ENCODE data around the gene ZNF497. TPM values are rescaled to one million over a fixed set of nuclear protein-coding genes. Genes with fewer than 3 reads are reported as not detected.

ZNF497 gene
- total and polyA plus RNA-seq, 9 of the 15 experiments (the other 6 are each of a cell fraction or from before 2014, with no cell fraction given), result 0.06 to 0.98 (median 0.44) TPM; not detected in 1

- TF ChIP-seq MYNN (IDR thresholded peaks at IDR 0.05), result no peak
- TF ChIP-seq MYNN (CRISPR knock-in tag; IDR thresholded peaks at IDR 0.05), result no peak
- peak; percentile 52 for TF ChIP-seq GATA2 (CRISPR knock-in tag; IDR thresholded peaks at IDR 0.05)
Measured at GRCh38 chr19:58385891-58386575, 23.5 kb upstream of the ZNF497 start (continued).

DNA sequence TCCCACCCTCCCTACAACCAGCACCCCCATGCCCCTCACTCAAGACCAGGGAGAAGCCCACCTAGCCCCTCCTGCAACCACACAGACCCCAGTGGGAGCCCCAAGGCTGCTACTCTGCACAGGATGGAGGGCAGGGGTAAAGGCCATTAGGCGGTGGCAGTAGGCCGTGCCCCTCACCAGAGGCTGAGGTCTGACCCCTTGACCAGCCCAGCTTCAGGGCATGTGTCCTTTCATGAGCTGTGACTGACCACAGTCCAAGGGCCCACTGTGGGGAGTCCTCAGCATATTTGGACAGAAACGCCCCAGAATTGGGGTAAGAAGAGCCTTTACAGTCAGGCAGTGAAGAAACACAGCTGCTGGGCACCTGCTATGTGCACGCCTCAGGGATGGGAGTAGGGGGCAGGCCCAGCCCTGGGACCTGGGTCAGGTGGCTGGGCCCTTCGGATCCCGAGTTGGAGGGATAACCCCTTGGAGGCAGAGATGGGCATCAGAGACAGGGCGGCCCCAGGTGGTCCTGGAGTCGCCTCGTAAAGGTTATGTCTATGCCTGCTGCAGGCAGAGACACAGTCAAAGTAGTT, 22.9 kb upstream of the ZNF497 start:
- Histone ChIP-seq H3K9me1 (ENCODE audit: control insufficient read depth, insufficient read depth, low read length) (no peaks in the 10 kb centered on the region), H3K79me2 (ENCODE audit: control insufficient read depth, insufficient read depth, low read length) (peaks cover 61% of the 10 kb centered on the region), H3K4me2 (ENCODE audit: insufficient read depth, low read length) (peak overlapping the region; percentile 100), H3K4me1 (replicated peaks in 1 of 2; ENCODE audit: control insufficient read depth in 2 of 2, insufficient read depth in 2 of 2, low read length in 2 of 2) (peaks cover 29 to 44% of the 10 kb centered on the region in 2 experiments), H3K9me3 (replicated peaks; ENCODE audit: control insufficient read depth, insufficient read depth, low read depth, low read length) (no peaks in the 10 kb centered on the region), H4K20me1 (replicated peaks; ENCODE audit: control insufficient read depth, insufficient read depth, low read length) (peaks cover 10% of the 10 kb centered on the region), H3K9ac (ENCODE audit: insufficient read depth in 1 of 2, low read depth in 2 of 2, low read length in 2 of 2) (peak overlapping the region; percentile 98 to 99), H3K27ac (ENCODE audit: extremely low read depth, low read depth, low read length) (peak overlapping the region; percentile 93), H3K36me3 (ENCODE audit: control insufficient read depth, insufficient read depth, low read length) (peaks cover 27% of the 10 kb centered on the region), H3K4me3 (peak overlapping the region; percentile 92), H3K27me3 (ENCODE audit: control insufficient read depth in 2 of 2, insufficient read depth in 2 of 2, low read length in 2 of 2) (no peaks in the 10 kb centered on the region), H2AFZ (ENCODE audit: low read depth, low read length) (peak overlapping the region; percentile 76)
- intact Hi-C loops (cut with micrococcal nuclease), result loop anchor here (5.0 kb wide), 1 partner anchor 203 kb away; the partner anchor contains the start of gene ZNF274
- in situ Hi-C loops (cut with MboI), result no loop called here
- ChIA-PET CTCF (ENCODE audit: low intra/inter-chr PET ratio) (no interaction called here), POLR2A (interaction anchor here (0.7 to 1.5 kb wide), 3 partner anchors 20 to 50 kb away, joined by 3 read pairs; partner anchors contain the start of gene ZNF497)
- ATAC-seq (no peak), FAIRE-seq (no peak), DNase-seq (ENCODE audit: extremely low read depth in 1 of 4, low spot score in 3 of 4) (no peak)
- TF ChIP-seq CHCHD3 (CRISPR knock-in tag; IDR thresholded peaks at IDR 0.05) (no peak), ZNF12 (CRISPR knock-in tag; IDR thresholded peaks at IDR 0.05) (0 out of 2 replicates have a peak, but pooled peaks have one; percentile 12), ZFX (CRISPR knock-in tag; IDR thresholded peaks at IDR 0.05) (no peak), RAD51 (IDR thresholded peaks at IDR 0.05; ENCODE audit: borderline replicate concordance, low read depth) (no peak), HDAC1 (IDR thresholded peaks at IDR 0.05) (no peak), ZBTB11 (CRISPR knock-in tag; IDR thresholded peaks at IDR 0.05) (no peak)
- TF ChIP-seq, protein P1, sequence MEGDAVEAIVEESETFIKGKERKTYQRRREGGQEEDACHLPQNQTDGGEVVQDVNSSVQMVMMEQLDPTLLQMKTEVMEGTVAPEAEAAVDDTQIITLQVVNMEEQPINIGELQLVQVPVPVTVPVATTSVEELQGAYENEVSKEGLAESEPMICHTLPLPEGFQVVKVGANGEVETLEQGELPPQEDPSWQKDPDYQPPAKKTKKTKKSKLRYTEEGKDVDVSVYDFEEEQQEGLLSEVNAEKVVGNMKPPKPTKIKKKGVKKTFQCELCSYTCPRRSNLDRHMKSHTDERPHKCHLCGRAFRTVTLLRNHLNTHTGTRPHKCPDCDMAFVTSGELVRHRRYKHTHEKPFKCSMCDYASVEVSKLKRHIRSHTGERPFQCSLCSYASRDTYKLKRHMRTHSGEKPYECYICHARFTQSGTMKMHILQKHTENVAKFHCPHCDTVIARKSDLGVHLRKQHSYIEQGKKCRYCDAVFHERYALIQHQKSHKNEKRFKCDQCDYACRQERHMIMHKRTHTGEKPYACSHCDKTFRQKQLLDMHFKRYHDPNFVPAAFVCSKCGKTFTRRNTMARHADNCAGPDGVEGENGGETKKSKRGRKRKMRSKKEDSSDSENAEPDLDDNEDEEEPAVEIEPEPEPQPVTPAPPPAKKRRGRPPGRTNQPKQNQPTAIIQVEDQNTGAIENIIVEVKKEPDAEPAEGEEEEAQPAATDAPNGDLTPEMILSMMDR (IDR thresholded peaks at IDR 0.05 in 2 of 3, conservative IDR thresholded peaks at IDR 0.05 in 1 of 3; ENCODE audit: insufficient read depth in 2 of 3, low read depth in 1 of 3, low read length in 3 of 3), result 0 out of 6 replicates have a peak, but pooled peaks of 1 of the 3 experiments have one; percentile 0
- no TSS peak for BruUV-seq (replicated peaks)
- 81% methylated on average over 8 of the region's 9 CpGs for WGBS (ENCODE audit: insufficient coverage, low coverage, missing lambda C conversion rate)

Data from K562 (cell line).